ENCODE measurements around the gene FOXF1. TPM values are rescaled to one million over a fixed set of nuclear protein-coding genes. Genes with fewer than 3 reads are reported as not detected.
A peak's percentile ranks its signal among the peaks of the same experiment; 100 is the strongest.

FOXF1 gene
- total RNA-seq, 1 experiment from 2014 or later, result 3.0 TPM

- no peak for DNase-seq (ENCODE audit: low read depth)
These were observed 5.8 kb upstream of the FOXF1 start for GRCh38 chr16:86504315-86505184.

- DNase-seq (ENCODE audit: low read depth), result no peak
These were observed 5.0 kb upstream of the FOXF1 start for GRCh38 chr16:86505185-86505898.

- no peak for DNase-seq (ENCODE audit: low read depth)
These were observed 4.1 kb upstream of the FOXF1 start for GRCh38 chr16:86505899-86506864.

GRCh38 chr16:86507173-86508027 lies 2.9 kb upstream of the FOXF1 start:
- DNase-seq (ENCODE audit: low read depth), result no peak

GRCh38 chr16:86508028-86508946 lies 2.0 kb upstream of the FOXF1 start:
- DNase-seq (ENCODE audit: low read depth), result no peak

GRCh38 chr16:86508947-86509758 lies 1.2 kb upstream of the FOXF1 start:
- peak; percentile 82 for DNase-seq (ENCODE audit: low read depth)

- DNase-seq (ENCODE audit: low read depth), result peak; percentile 81
These were observed 415 bp upstream of the FOXF1 start for GRCh38 chr16:86509759-86510464.

GRCh38 chr16:86511317-86512161 lies 1.2 kb downstream of the FOXF1 start:
- no peak for DNase-seq (ENCODE audit: low read depth)

- no peak for DNase-seq (ENCODE audit: low read depth)
These were observed 2.1 kb downstream of the FOXF1 start for GRCh38 chr16:86512301-86512859.

GRCh38 chr16:86512860-86513470 lies 2.6 kb downstream of the FOXF1 start:
- no peak for DNase-seq (ENCODE audit: low read depth)

- no peak for DNase-seq (ENCODE audit: low read depth)
These were observed 3.3 kb downstream of the FOXF1 start for GRCh38 chr16:86513471-86514277.

- no peak for DNase-seq (ENCODE audit: low read depth)
These were observed 4.4 kb downstream of the FOXF1 start for GRCh38 chr16:86514481-86515376.

GRCh38 chr16:86515413-86515776 lies 5.1 kb downstream of the FOXF1 start:
- peak; percentile 24 for DNase-seq (ENCODE audit: low read depth)

- DNase-seq (ENCODE audit: low read depth), result peak; percentile 71
These were observed 5.7 kb downstream of the FOXF1 start for GRCh38 chr16:86515777-86516622.

All from RPMI7951 (cell line).